GM19438 (cell line): Measurements from ENCODE around the gene SERPINA7.
"Not testable (repeated sequence)": the region's sequence is repeated elsewhere in the genome, so short reads cannot be mapped to it uniquely, and the experiment has no call there.

Source experiments
- ATAC-seq: cut with Tn5 transposase; IDR thresholded peaks from one replicate; pipeline ENCODE4 v1.9.1; 2021; ENCODE audit warnings: low read depth; ENCODE audit not compliant: unreplicated experiment

Gene SERPINA7

GRCh38 chrX:106038625-106039024, at the start of gene SERPINA7:
SERPINA7 (minus strand) TSS chrX:106038727; CDS start chrX:106037058, 1,669 bp downstream.
- ATAC-seq: no peak

GRCh38 chrX:106069048-106069447, 30.5 kb upstream of the SERPINA7 start:
- no peak for ATAC-seq

- ATAC-seq: no peak
These were observed 11.5 kb upstream of the SERPINA7 start for GRCh38 chrX:106050054-106050453.

- ATAC-seq: no peak
These were observed 3.8 kb upstream of the SERPINA7 start for GRCh38 chrX:106042296-106042695.

GRCh38 chrX:106040861-106041260, 2.3 kb upstream of the SERPINA7 start:
- ATAC-seq: no peak

GRCh38 chrX:106039920-106040319, 1.4 kb upstream of the SERPINA7 start:
- no peak for ATAC-seq

- ATAC-seq: no peak
These were observed 573 bp downstream of the SERPINA7 start for GRCh38 chrX:106037835-106038473.

GRCh38 chrX:106036716-106037115, 1.8 kb downstream of the SERPINA7 start:
- ATAC-seq: no peak

- ATAC-seq: no peak
These were observed 3.5 kb downstream of the SERPINA7 start for GRCh38 chrX:106035064-106035463.

- ATAC-seq: no peak
These were observed 14.6 kb downstream of the SERPINA7 start for GRCh38 chrX:106023947-106024346.

GRCh38 chrX:106022238-106022637, 16.3 kb downstream of the SERPINA7 start:
- no peak for ATAC-seq

- no peak for ATAC-seq
These were observed 24.3 kb downstream of the SERPINA7 start for GRCh38 chrX:106014119-106014775.

GRCh38 chrX:106009145-106009544, 29.4 kb downstream of the SERPINA7 start:
- no peak for ATAC-seq

GRCh38 chrX:106007815-106008214, 30.7 kb downstream of the SERPINA7 start:
- no peak for ATAC-seq

- ATAC-seq: no peak
These were observed 32.8 kb downstream of the SERPINA7 start for GRCh38 chrX:106005684-106006083.

- not testable (repeated sequence) for ATAC-seq
These were observed 37.9 kb downstream of the SERPINA7 start for GRCh38 chrX:106000609-106001008.

- ATAC-seq: no peak
These were observed 38.3 kb downstream of the SERPINA7 start for GRCh38 chrX:106000203-106000602.

- no peak for ATAC-seq
These were observed 39.2 kb downstream of the SERPINA7 start for GRCh38 chrX:105999294-105999693.

GRCh38 chrX:105988487-105988886, 50.0 kb downstream of the SERPINA7 start:
- not testable (repeated sequence) for ATAC-seq
